H9 (cell line): ENCODE measurements around the gene ITIH6. TPM values are rescaled to one million over a fixed set of nuclear protein-coding genes. Genes with fewer than 3 reads are reported as not detected.
"Not testable (repeated sequence)": the region's sequence is repeated elsewhere in the genome, so short reads cannot be mapped to it uniquely, and the experiment has no call there.

Source experiments
- DNase-seq: peaks from one replicate; pipeline ENCODE4 v3.0.0-alpha.2; 2017
- H2AFZ ChIP-seq: one replicate; pipeline ENCODE4 v1.6.1; 2013; ENCODE audit warnings: mild to moderate bottlenecking, low read length, control low read depth, moderate library complexity
- H2AK5ac ChIP-seq: 2 replicates; pipeline ENCODE4 v1.6.1; 2013; ENCODE audit warnings: low read length, control low read depth, mixed read lengths; ENCODE audit not compliant: insufficient read length
- H2BK120ac ChIP-seq: one replicate; pipeline ENCODE4 v1.6.1; 2013; ENCODE audit warnings: low read depth, mild to moderate bottlenecking, low read length, control low read depth, inconsistent platforms; ENCODE audit not compliant: poor library complexity, severe bottlenecking
- H2BK12ac ChIP-seq: 2 replicates; pipeline ENCODE4 v1.6.1; 2013; ENCODE audit warnings: low read length, control low read depth, mixed read lengths, low read depth; ENCODE audit not compliant: insufficient read length
- H2BK15ac ChIP-seq: 2 replicates; pipeline ENCODE4 v1.6.1; 2013; ENCODE audit warnings: low read depth, low read length, control low read depth
- H2BK20ac ChIP-seq: one replicate; pipeline ENCODE4 v1.6.1; 2013; ENCODE audit warnings: low read depth, mild to moderate bottlenecking, low read length, control low read depth, inconsistent platforms; ENCODE audit not compliant: poor library complexity, severe bottlenecking
- H2BK5ac ChIP-seq: 2 replicates; pipeline ENCODE4 v1.6.1; 2013; ENCODE audit warnings: low read length, control low read depth, mixed read lengths; ENCODE audit not compliant: insufficient read length
- H3K14ac ChIP-seq: 2 replicates; pipeline ENCODE4 v1.6.1; 2013; ENCODE audit warnings: low read length, control low read depth; ENCODE audit not compliant: insufficient read depth
- H3K18ac ChIP-seq: 2 replicates; pipeline ENCODE4 v1.6.1; 2013; ENCODE audit warnings: low read depth, mild to moderate bottlenecking, mixed read lengths, low read length, control low read depth; ENCODE audit not compliant: insufficient read length
- H3K23ac ChIP-seq: 2 replicates; pipeline ENCODE4 v1.6.1; 2013; ENCODE audit warnings: low read length, control low read depth, mixed read lengths, low read depth; ENCODE audit not compliant: insufficient read length
- H3K23me2 ChIP-seq: 2 replicates; pipeline ENCODE4 v1.6.1; 2013; ENCODE audit warnings: low read depth, mild to moderate bottlenecking, mixed read lengths, low read length, control low read depth; ENCODE audit not compliant: insufficient read length, poor library complexity, severe bottlenecking
- H3K27ac ChIP-seq: 2 replicates; pipeline ENCODE4 v1.5.1; 2013; ENCODE audit warnings: low read length, control low read depth, mixed read lengths, low read depth; ENCODE audit not compliant: insufficient read length
- H3K27me3 ChIP-seq: 2 replicates; pipeline ENCODE4 v1.6.1; 2013; ENCODE audit warnings: low read length, control low read depth, inconsistent platforms; ENCODE audit not compliant: insufficient read depth
- H3K4ac ChIP-seq: 2 replicates; pipeline ENCODE4 v1.6.1; 2013; ENCODE audit warnings: low read depth, mild to moderate bottlenecking, control low read depth, inconsistent platforms, low read length, moderate library complexity
- H3K4me1 ChIP-seq: 2 replicates; pipeline ENCODE4 v1.6.1; 2013; ENCODE audit warnings: low read length, control low read depth, inconsistent platforms; ENCODE audit not compliant: insufficient read depth
- H3K4me2 ChIP-seq: 2 replicates; pipeline ENCODE4 v1.6.1; 2013; ENCODE audit warnings: low read length, control low read depth, mixed read lengths; ENCODE audit not compliant: insufficient read length, insufficient read depth
- H3K56ac ChIP-seq: 2 replicates; pipeline ENCODE4 v1.6.1; 2013; ENCODE audit warnings: low read depth, mild to moderate bottlenecking, mixed read lengths, low read length, control low read depth; ENCODE audit not compliant: insufficient read length
- H3K79me1 ChIP-seq: 2 replicates; pipeline ENCODE4 v1.6.1; 2013; ENCODE audit warnings: low read depth, mild to moderate bottlenecking, moderate library complexity, low read length, control low read depth, inconsistent platforms; ENCODE audit not compliant: insufficient read depth, poor library complexity, severe bottlenecking
- H3K79me2 ChIP-seq: 2 replicates; pipeline ENCODE4 v1.6.1; 2013; ENCODE audit warnings: low read length, control low read depth, inconsistent platforms; ENCODE audit not compliant: insufficient read depth
- H3K9ac ChIP-seq: 2 replicates; pipeline ENCODE4 v1.6.1; 2013; ENCODE audit warnings: low read length, control low read depth, mixed read lengths; ENCODE audit not compliant: insufficient read length; ENCODE audit errors: extremely low read depth
- H3K9me3 ChIP-seq: one replicate; pipeline ENCODE4 v1.6.1; 2013; ENCODE audit warnings: low read depth, low read length, inconsistent platforms; ENCODE audit not compliant: control insufficient read depth
- H3T11ph ChIP-seq: one replicate; pipeline ENCODE4 v1.6.1; 2013; ENCODE audit warnings: mild to moderate bottlenecking, low read length, control low read depth, inconsistent platforms
- H4K20me1 ChIP-seq: one replicate; pipeline ENCODE4 v1.6.1; 2013; ENCODE audit not compliant: control insufficient read depth, insufficient read length, insufficient read depth
- H4K5ac ChIP-seq: 2 replicates; pipeline ENCODE4 v1.6.1; 2013; ENCODE audit warnings: low read depth, mild to moderate bottlenecking, mixed read lengths, low read length, control low read depth; ENCODE audit not compliant: insufficient read length
- H4K8ac ChIP-seq: replicated peaks from 2 replicates; pipeline ENCODE4 v1.6.1; 2013; ENCODE audit warnings: low read length, control low read depth, mixed read lengths, low read depth; ENCODE audit not compliant: insufficient read length
- H4K91ac ChIP-seq: 2 replicates; pipeline ENCODE4 v1.6.1; 2013; ENCODE audit warnings: low read depth, mild to moderate bottlenecking, moderate library complexity, mixed read lengths, low read length, control low read depth; ENCODE audit not compliant: insufficient read length
- H3K27ac Mint-ChIP-seq, 3 experiments: 2 replicates in 2 of 3; 3 replicates in 1 of 3; pipeline ENCODE4 v1.8.0; 2020 to 2021; ENCODE audit warnings: mixed read lengths in 3 of 3, mild to moderate bottlenecking in 1 of 3, moderate library complexity in 1 of 3
- H3K27me3 Mint-ChIP-seq: 2 replicates; pipeline ENCODE4 v1.8.0; 2021; ENCODE audit warnings: low read depth, mild to moderate bottlenecking, moderate library complexity, mixed read lengths
- H3K36me3 Mint-ChIP-seq, 3 experiments: 2 replicates in 2 of 3; 3 replicates in 1 of 3; pipeline ENCODE4 v1.8.0; 2020 to 2021; ENCODE audit warnings: low read depth in 3 of 3, mixed read lengths in 3 of 3; ENCODE audit not compliant: insufficient read depth in 1 of 3
- H3K4me1 Mint-ChIP-seq, 2 experiments: 2 replicates each; pipeline ENCODE4 v1.8.0; 2020; ENCODE audit warnings: mixed read lengths in 2 of 2
- H3K4me3 Mint-ChIP-seq, 2 experiments: 2 replicates in 1 of 2; 3 replicates in 1 of 2; pipeline ENCODE4 v1.8.0; 2020 to 2021; ENCODE audit warnings: mild to moderate bottlenecking in 2 of 2, mixed read lengths in 2 of 2, moderate library complexity in 1 of 2
- H3K9me3 Mint-ChIP-seq, 2 experiments: 2 replicates in 1 of 2; 3 replicates in 1 of 2; pipeline ENCODE4 v1.8.0; 2020; ENCODE audit warnings: mild to moderate bottlenecking in 2 of 2, mixed read lengths in 2 of 2, moderate library complexity in 1 of 2
- WGBS: extraction: QIAGEN DNeasy Blood & Tissue Kit; methylation state at CpG from one replicate; pipeline ENCODE4 v1.1.7; 2013; ENCODE audit warnings: missing lambda C conversion rate, low lambda C conversion rate, mixed read lengths; ENCODE audit not compliant: insufficient read length; ENCODE audit errors: extremely low coverage; 5-methylcytosine and 5-hydroxymethylcytosine counted together
- total RNA-seq: library from RNA; stranded (reverse); gene quantifications from 2 replicates; pipeline ENCODE4 v1.2.1, GENCODE V29; 2021
- TF ChIP-seq, protein P1 (sequence below): fragments of 200-600 bp; sonication (generic); conservative IDR thresholded peaks from 3 replicates; pipeline ENCODE4 v1.8.0; 2021; ENCODE audit warnings: antibody characterized with exemption, mild to moderate bottlenecking

The ITIH6 gene
- total RNA-seq, 1 experiment from 2014 or later, result not detected

DNA sequence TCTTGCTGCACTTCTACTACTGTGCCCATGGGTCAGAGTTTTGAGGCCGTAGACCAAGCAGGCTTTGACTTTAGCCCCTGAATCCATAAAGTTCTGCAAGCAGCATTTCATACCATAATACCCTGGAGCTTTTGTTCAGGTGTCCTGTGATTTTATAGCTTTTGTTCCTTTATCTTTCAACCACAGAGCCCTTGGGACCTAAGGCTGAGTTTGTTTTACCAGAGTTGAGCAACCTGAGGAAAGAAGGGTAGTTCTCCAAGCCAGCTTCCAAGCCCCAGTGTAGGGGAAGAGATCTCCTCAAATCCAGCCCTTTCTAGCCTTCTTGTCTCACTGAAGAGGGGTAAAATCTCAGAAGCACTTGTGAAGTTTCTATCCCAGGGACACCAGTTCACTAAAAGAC is 44.6 kb upstream of the ITIH6 start:
- Mint-ChIP-seq H3K4me1 (peaks cover 8 to 13% of the 10 kb centered on the region in 2 experiments), H3K4me3 (no peak overlapping the region), H3K27ac (no peak overlapping the region), H3K27me3 (peaks cover 2% of the 10 kb centered on the region; the same call in 1 of the 2 replicates), H3K9me3 (peaks cover 70 to 72% of the 10 kb centered on the region in 2 experiments), H3K36me3 (no peaks in the 10 kb centered on the region; a peak in 2 of 7 replicates)
- Histone ChIP-seq H2BK5ac (no peak overlapping the region), H2BK20ac (no peak overlapping the region), H2AFZ (no peak overlapping the region), H3K56ac (no peak overlapping the region), H3K27ac (no peak overlapping the region), H3K4ac (no peak overlapping the region), H3K9me3 (peaks cover 41% of the 10 kb centered on the region), H3K23me2 (no peaks in the 10 kb centered on the region), H2AK5ac (no peak overlapping the region), H3K4me2 (no peak overlapping the region), H4K8ac (no peak overlapping the region), H2BK120ac (no peak overlapping the region), H4K5ac (no peak overlapping the region), H3K79me1 (no peaks in the 10 kb centered on the region), H3K27me3 (no peaks in the 10 kb centered on the region), H3K23ac (no peak overlapping the region), H3K14ac (no peak overlapping the region), H3K18ac (no peak overlapping the region), H3K4me1 (no peaks in the 10 kb centered on the region; the same call in 1 of the 2 replicates), H2BK15ac (no peak overlapping the region), H4K91ac (no peak overlapping the region), H4K20me1 (no peaks in the 10 kb centered on the region), H3K9ac (no peak overlapping the region), H3K79me2 (no peaks in the 10 kb centered on the region), H2BK12ac (no peak overlapping the region), H3T11ph (no peak overlapping the region)
- WGBS, result no CpG with 5 or more reads among the region's 1 CpG
- TF ChIP-seq, protein P1, sequence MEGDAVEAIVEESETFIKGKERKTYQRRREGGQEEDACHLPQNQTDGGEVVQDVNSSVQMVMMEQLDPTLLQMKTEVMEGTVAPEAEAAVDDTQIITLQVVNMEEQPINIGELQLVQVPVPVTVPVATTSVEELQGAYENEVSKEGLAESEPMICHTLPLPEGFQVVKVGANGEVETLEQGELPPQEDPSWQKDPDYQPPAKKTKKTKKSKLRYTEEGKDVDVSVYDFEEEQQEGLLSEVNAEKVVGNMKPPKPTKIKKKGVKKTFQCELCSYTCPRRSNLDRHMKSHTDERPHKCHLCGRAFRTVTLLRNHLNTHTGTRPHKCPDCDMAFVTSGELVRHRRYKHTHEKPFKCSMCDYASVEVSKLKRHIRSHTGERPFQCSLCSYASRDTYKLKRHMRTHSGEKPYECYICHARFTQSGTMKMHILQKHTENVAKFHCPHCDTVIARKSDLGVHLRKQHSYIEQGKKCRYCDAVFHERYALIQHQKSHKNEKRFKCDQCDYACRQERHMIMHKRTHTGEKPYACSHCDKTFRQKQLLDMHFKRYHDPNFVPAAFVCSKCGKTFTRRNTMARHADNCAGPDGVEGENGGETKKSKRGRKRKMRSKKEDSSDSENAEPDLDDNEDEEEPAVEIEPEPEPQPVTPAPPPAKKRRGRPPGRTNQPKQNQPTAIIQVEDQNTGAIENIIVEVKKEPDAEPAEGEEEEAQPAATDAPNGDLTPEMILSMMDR, result no peak
- DNase-seq, result no peak

DNA sequence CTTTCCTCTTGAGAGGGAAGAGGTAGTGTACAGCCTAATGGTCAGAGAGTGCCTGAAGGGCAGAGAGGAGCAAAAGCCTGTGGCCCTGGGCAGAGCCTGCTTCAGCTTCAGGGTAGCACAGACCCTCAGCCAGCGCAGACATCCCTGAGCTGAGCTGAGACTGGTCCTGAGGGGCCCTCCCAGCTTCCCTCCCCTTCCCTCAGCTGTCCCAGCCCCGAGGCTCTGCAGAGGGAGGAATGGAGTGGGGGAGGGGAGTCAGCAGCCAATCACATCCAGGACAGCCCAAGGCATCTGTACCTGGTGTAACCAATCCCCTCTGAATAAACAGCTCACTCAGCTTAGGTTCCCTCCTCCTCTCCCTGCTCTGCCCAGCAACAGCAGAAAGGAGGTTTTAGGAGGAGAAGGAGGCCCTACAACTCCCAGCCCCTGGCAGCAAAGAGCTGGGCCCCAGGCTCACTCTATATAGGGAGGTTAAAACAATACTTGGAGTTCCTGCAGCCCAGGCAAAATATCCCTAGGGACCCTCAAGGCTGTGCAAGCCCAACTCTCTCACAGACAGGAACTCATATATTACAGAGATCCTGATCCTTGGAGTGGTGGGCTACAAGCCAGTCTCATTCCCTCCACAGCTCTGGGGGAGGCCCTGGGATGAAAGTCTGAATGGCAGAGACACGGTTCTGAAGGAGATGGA is 43.3 kb upstream of the ITIH6 start:
- not testable (repeated sequence) for H3K79me1 ChIP-seq, H4K5ac ChIP-seq, H3K14ac ChIP-seq, H2BK12ac ChIP-seq, H3K9ac ChIP-seq, H3K27me3 ChIP-seq, H3T11ph ChIP-seq, H3K23me2 ChIP-seq, H3K4me2 ChIP-seq, H3K79me2 ChIP-seq, H2AFZ ChIP-seq, H4K91ac ChIP-seq, H3K4ac ChIP-seq, H3K4me3 Mint-ChIP-seq, H3K56ac ChIP-seq, H2BK120ac ChIP-seq, H2BK20ac ChIP-seq, H3K23ac ChIP-seq, H3K4me1 ChIP-seq, H4K8ac ChIP-seq, H2BK5ac ChIP-seq, H4K20me1 ChIP-seq, H2AK5ac ChIP-seq, H3K27me3 Mint-ChIP-seq, H3K27ac ChIP-seq, H2BK15ac ChIP-seq, H3K18ac ChIP-seq, H3K36me3 Mint-ChIP-seq
- peak overlapping the region; percentile 59 to 96 (median 80); a peak in 5 of 7 replicates for H3K27ac Mint-ChIP-seq
- peak; percentile 61 for DNase-seq
- H3K9me3 Mint-ChIP-seq, result peaks cover 68 to 73% of the 10 kb centered on the region in 2 experiments
- no CpG with 5 or more reads among the region's 3 CpGs for WGBS
- H3K9me3 ChIP-seq, result peaks cover 41% of the 10 kb centered on the region
- H3K4me1 Mint-ChIP-seq, result peaks cover 8 to 13% of the 10 kb centered on the region in 2 experiments
